GM12875 (cell line): Measurements from ENCODE around the gene JMJD1C.
"Not testable (repeated sequence)": the region's sequence is repeated elsewhere in the genome, so short reads cannot be mapped to it uniquely, and the experiment has no call there.

Experiments used
- H3K4me3 ChIP-seq: one replicate; pipeline ENCODE4 v1.5.1; 2011; ENCODE audit warnings: low read depth, low read length, control low read depth
- CTCF ChIP-seq: IDR thresholded peaks from 2 replicates; pipeline ENCODE4 v1.5.1; 2011; ENCODE audit warnings: low read depth, mild to moderate bottlenecking, control low read depth, inconsistent platforms, low read length, moderate library complexity, borderline replicate concordance; ENCODE audit not compliant: insufficient read depth

The JMJD1C gene

GRCh38 chr10:63157845-63158624 is 307.7 kb downstream of the JMJD1C start:
- no peak overlapping the region for H3K4me3 ChIP-seq
- TF ChIP-seq CTCF, result peak; percentile 60; the same call in 1 of the 2 replicates

- TF ChIP-seq CTCF, result no peak
- no peak overlapping the region for H3K4me3 ChIP-seq
These were observed 309.5 kb downstream of the JMJD1C start for GRCh38 chr10:63156236-63156635.

- no peak overlapping the region for H3K4me3 ChIP-seq
- no peak for TF ChIP-seq CTCF
These were observed 310.3 kb downstream of the JMJD1C start for GRCh38 chr10:63155388-63156020.

- H3K4me3 ChIP-seq, result no peak overlapping the region
- TF ChIP-seq CTCF, result no peak
These were observed 311.0 kb downstream of the JMJD1C start for GRCh38 chr10:63154546-63155387.

- not testable (repeated sequence) for H3K4me3 ChIP-seq
These were observed 311.8 kb downstream of the JMJD1C start for GRCh38 chr10:63153868-63154545.

- TF ChIP-seq CTCF, result no peak
- H3K4me3 ChIP-seq, result no peak overlapping the region
These were observed 315.0 kb downstream of the JMJD1C start for GRCh38 chr10:63150745-63151144.

- no peak for TF ChIP-seq CTCF
- H3K4me3 ChIP-seq, result no peak overlapping the region
These were observed 319.3 kb downstream of the JMJD1C start for GRCh38 chr10:63146503-63146902.
